BJ (cell line): ENCODE data around the gene ZNF575. TPM values are rescaled to one million over a fixed set of nuclear protein-coding genes. Genes with fewer than 3 reads are reported as not detected.

Source experiments
- CTCF ChIA-PET: fragments of 350-600 bp; formaldehyde crosslinking; extraction: SDS; loops from one replicate; lab custom pipeline; 2021; ENCODE audit warnings: antibody characterized with exemption, inconsistent platforms; lab: Yijun Ruan, JAX
- POLR2A ChIA-PET: fragments of 300-600 bp; sonication (Branson Sonifier 250); formaldehyde crosslinking; extraction: SDS; loops from one replicate; lab custom pipeline; 2021; ENCODE audit warnings: antibody characterized with exemption; lab: Charles Lee
- DNase-seq: peaks from one replicate; pipeline ENCODE4 v3.0.0-alpha.2; 2011; ENCODE audit warnings: low read depth
- H3K27me3 ChIP-seq: 2 replicates; pipeline ENCODE4 v1.6.0; 2011; ENCODE audit warnings: low read length; ENCODE audit not compliant: control insufficient read depth, insufficient read depth
- H3K36me3 ChIP-seq: 2 replicates; pipeline ENCODE4 v1.5.1; 2011; ENCODE audit warnings: low read length; ENCODE audit not compliant: control insufficient read depth, insufficient read depth
- H3K4me3 ChIP-seq: 2 replicates; pipeline ENCODE4 v1.5.1; 2011; ENCODE audit warnings: low read depth, mild to moderate bottlenecking, control low read depth, low read length
- CTCF ChIP-seq: IDR thresholded peaks from 2 replicates; pipeline ENCODE4 v1.5.1; 2011; ENCODE audit warnings: low read depth, mild to moderate bottlenecking, control low read depth, inconsistent platforms, low read length, moderate library complexity; ENCODE audit not compliant: insufficient read depth
- polyA plus RNA-seq: library from polyadenylated mRNA; depleted of rRNA; stranded (reverse); fragments of >200 nt; gene quantifications from 2 replicates; pipeline ENCODE4 v1.2.3, GENCODE V29; 2011

The ZNF575 gene
- polyA plus RNA-seq, 1 experiment, result 0.09 TPM

GRCh38 chr19:43526884-43527859 lies 5.8 kb upstream of the ZNF575 start, which contains the start of gene ETHE1:
ETHE1 (minus strand) TSS chr19:43527201; CDS start chr19:43527177, 24 bp downstream.
- CTCF ChIA-PET, result interaction anchor here (1.2 to 7.3 kb wide), 4 partner anchors 7 to 95 kb away, joined by 4 to 41 read pairs (median 8); no protein-coding TSS in a partner anchor
- peak within 1 kb of the TSS; percentile 94 for H3K4me3 ChIP-seq
- H3K36me3 ChIP-seq, result peaks cover 1% of the 10 kb centered on the region
- no peak for TF ChIP-seq CTCF
- POLR2A ChIA-PET, result interaction anchor here (1.1 kb wide), 1 partner anchor 69 kb away, joined by 3 read pairs; the partner anchor contains the start of genes IRGQ and ZNF576
- DNase-seq, result no peak
- no peaks in the 10 kb centered on the region for H3K27me3 ChIP-seq

- TF ChIP-seq CTCF, result no peak
- no peaks in the 10 kb centered on the region for H3K27me3 ChIP-seq
- H3K4me3 ChIP-seq, result peak overlapping the region; percentile 94
- CTCF ChIA-PET, result interaction anchor here (1.0 to 7.3 kb wide), 6 partner anchors 8 to 81 kb away, joined by 3 to 41 read pairs (median 4); partner anchors contain the start of gene PHLDB3
- no peak for DNase-seq
- POLR2A ChIA-PET, result interaction anchor here (0.7 to 1.1 kb wide), 2 partner anchors 68 to 1285 kb away, joined by 3 to 4 read pairs; partner anchors contain the start of genes IRGQ and ZNF576
- H3K36me3 ChIP-seq, result peaks cover 1% of the 10 kb centered on the region
These were observed 4.9 kb upstream of the ZNF575 start for GRCh38 chr19:43527860-43528622.

- no peak for DNase-seq
- CTCF ChIA-PET, result interaction anchor here (0.7 to 4.7 kb wide), 5 partner anchors 10 to 108 kb away, joined by 3 to 43 read pairs (median 4); partner anchors contain the start of genes IRGQ and ZNF576
- H3K4me3 ChIP-seq, result peak overlapping the region; percentile 57
These were observed 422 bp upstream of the ZNF575 start for GRCh38 chr19:43532571-43532961.

GRCh38 chr19:43533546-43534304 lies 737 bp downstream of the ZNF575 start:
- CTCF ChIA-PET, result interaction anchor here (0.7 to 4.7 kb wide), 5 partner anchors 12 to 342 kb away, joined by 3 to 43 read pairs (median 5); partner anchors contain the start of genes IRGQ and ZNF576
- TF ChIP-seq CTCF, result no peak
- Histone ChIP-seq H3K4me3 (peak overlapping the region; percentile 57), H3K27me3 (no peaks in the 10 kb centered on the region), H3K36me3 (no peaks in the 10 kb centered on the region)
- peak; percentile 99 for DNase-seq
- POLR2A ChIA-PET, result interaction anchor here (0.7 kb wide), 1 partner anchor 115 kb away, joined by 5 read pairs; no protein-coding TSS in a partner anchor

More at GRCh38 chr19:43532571-43532961, 422 bp upstream of the ZNF575 start:
- Histone ChIP-seq H3K36me3 (no peaks in the 10 kb centered on the region), H3K27me3 (no peaks in the 10 kb centered on the region)
- POLR2A ChIA-PET, result interaction anchor here (0.6 kb wide), 1 partner anchor 28 kb away, joined by 4 read pairs; the partner anchor contains the start of gene PHLDB3
- no peak for TF ChIP-seq CTCF
